ENCODE results near the gene WHAMM. TPM values are rescaled to one million over a fixed set of nuclear protein-coding genes. Genes with fewer than 3 reads are reported as not detected.

WHAMM gene
- total and polyA plus RNA-seq, 3 experiments from 2014 or later = 6.6 to 9.7 (median 9.3) TPM

GRCh38 chr15:82768414-82769054 is 40.9 kb upstream of the WHAMM start:
- Histone ChIP-seq H3K36me3 (ENCODE audit: insufficient read depth, low read length) (peaks cover 5% of the 10 kb centered on the region), H3K27me3 (ENCODE audit: insufficient read depth, low read length, poor library complexity, severe bottlenecking) (no peaks in the 10 kb centered on the region), H3K4me1 (ENCODE audit: insufficient read depth, low read length) (no peaks in the 10 kb centered on the region), H3K9me3 (ENCODE audit: low read length) (no peaks in the 10 kb centered on the region), H3K27ac (ENCODE audit: low read depth, low read length) (no peak overlapping the region), H3K4me3 (ENCODE audit: low read length) (no peak overlapping the region)
- peak overlapping the region in 1 of 8 donors; percentile 62 for H3K27ac Mint-ChIP-seq
- peaks cover 0 to 3% (median 0%) of the 10 kb centered on the region in 3 donors for H3K4me1 Mint-ChIP-seq
- CTCF ChIA-PET = no interaction called here
- no peaks in the 10 kb centered on the region for H3K9me3 Mint-ChIP-seq
- POLR2A ChIA-PET = no interaction called here
- no peak for DNase-seq
- H3K4me3 Mint-ChIP-seq = no peak overlapping the region
- H3K27me3 Mint-ChIP-seq = no peaks in the 10 kb centered on the region
- peaks cover 10 to 23% (median 20%) of the 10 kb centered on the region in 3 donors for H3K36me3 Mint-ChIP-seq

GRCh38 chr15:82771789-82772607 is 37.4 kb upstream of the WHAMM start:
- Histone ChIP-seq H3K4me3 (ENCODE audit: low read length) (no peak overlapping the region), H3K4me1 (ENCODE audit: insufficient read depth, low read length) (no peaks in the 10 kb centered on the region), H3K36me3 (ENCODE audit: insufficient read depth, low read length) (no peaks in the 10 kb centered on the region), H3K9me3 (ENCODE audit: low read length) (no peaks in the 10 kb centered on the region), H3K27ac (ENCODE audit: low read depth, low read length) (no peak overlapping the region), H3K27me3 (ENCODE audit: insufficient read depth, low read length, poor library complexity, severe bottlenecking) (no peaks in the 10 kb centered on the region)
- Mint-ChIP-seq H3K4me1 (no peaks in the 10 kb centered on the region), H3K27ac (no peak overlapping the region), H3K9me3 (no peaks in the 10 kb centered on the region), H3K4me3 (no peak overlapping the region), H3K27me3 (no peaks in the 10 kb centered on the region), H3K36me3 (peaks cover 3 to 11% (median 10%) of the 10 kb centered on the region in 3 donors)
- CTCF ChIA-PET = no interaction called here
- DNase-seq = no peak
- POLR2A ChIA-PET = interaction anchor here (0.8 kb wide), 1 partner anchor 121 kb away, joined by 3 read pairs; no protein-coding TSS in a partner anchor

- H3K4me3 ChIP-seq (ENCODE audit: low read length) = no peak overlapping the region
- no peaks in the 10 kb centered on the region for H3K27me3 ChIP-seq (ENCODE audit: insufficient read depth, low read length, poor library complexity, severe bottlenecking)
- H3K9me3 Mint-ChIP-seq = no peaks in the 10 kb centered on the region
- CTCF ChIA-PET = interaction anchor here (1.2 kb wide), 1 partner anchor 10 kb away, joined by 3 read pairs; no protein-coding TSS in a partner anchor
- H3K27ac ChIP-seq (ENCODE audit: low read depth, low read length) = no peak overlapping the region
- H3K27ac Mint-ChIP-seq = peak overlapping the region in 1 of 8 donors; percentile 30
- POLR2A ChIA-PET = interaction anchor here (0.6 kb wide), 1 partner anchor 1800 kb away, joined by 5 read pairs; no protein-coding TSS in a partner anchor
- DNase-seq = no peak
- no peaks in the 10 kb centered on the region for H3K9me3 ChIP-seq (ENCODE audit: low read length)
- H3K4me1 Mint-ChIP-seq = no peaks in the 10 kb centered on the region
- no peaks in the 10 kb centered on the region for H3K36me3 ChIP-seq (ENCODE audit: insufficient read depth, low read length)
- H3K4me3 Mint-ChIP-seq = no peak overlapping the region
- peaks cover 0 to 4% of the 10 kb centered on the region in 2 donors for H3K27me3 Mint-ChIP-seq
- no peaks in the 10 kb centered on the region for H3K4me1 ChIP-seq (ENCODE audit: insufficient read depth, low read length)
- peaks cover 0 to 9% (median 2%) of the 10 kb centered on the region in 3 donors for H3K36me3 Mint-ChIP-seq
These were observed 34.9 kb upstream of the WHAMM start for GRCh38 chr15:82774496-82774895.

GRCh38 chr15:82778755-82779154 is 30.7 kb upstream of the WHAMM start:
- no peak overlapping the region for H3K27ac Mint-ChIP-seq
- Histone ChIP-seq H3K4me3 (ENCODE audit: low read length) (no peak overlapping the region), H3K27me3 (ENCODE audit: insufficient read depth, low read length, poor library complexity, severe bottlenecking) (no peaks in the 10 kb centered on the region), H3K27ac (ENCODE audit: low read depth, low read length) (no peak overlapping the region), H3K36me3 (ENCODE audit: insufficient read depth, low read length) (no peaks in the 10 kb centered on the region), H3K9me3 (ENCODE audit: low read length) (no peaks in the 10 kb centered on the region), H3K4me1 (ENCODE audit: insufficient read depth, low read length) (no peaks in the 10 kb centered on the region)
- ChIA-PET POLR2A (no interaction called here), CTCF (no interaction called here)
- peaks cover 0 to 9% (median 3%) of the 10 kb centered on the region in 3 donors for H3K36me3 Mint-ChIP-seq
- no peak for DNase-seq
- no peaks in the 10 kb centered on the region for H3K4me1 Mint-ChIP-seq
- H3K27me3 Mint-ChIP-seq = peaks cover 4 to 5% of the 10 kb centered on the region in 2 donors
- H3K9me3 Mint-ChIP-seq = no peaks in the 10 kb centered on the region
- H3K4me3 Mint-ChIP-seq = no peak overlapping the region

GRCh38 chr15:82781349-82781748 is 28.1 kb upstream of the WHAMM start:
- ChIA-PET POLR2A (no interaction called here), CTCF (no interaction called here)
- Histone ChIP-seq H3K9me3 (ENCODE audit: low read length) (no peaks in the 10 kb centered on the region), H3K27ac (ENCODE audit: low read depth, low read length) (no peak overlapping the region), H3K4me1 (ENCODE audit: insufficient read depth, low read length) (no peaks in the 10 kb centered on the region), H3K36me3 (ENCODE audit: insufficient read depth, low read length) (no peaks in the 10 kb centered on the region), H3K27me3 (ENCODE audit: insufficient read depth, low read length, poor library complexity, severe bottlenecking) (no peaks in the 10 kb centered on the region), H3K4me3 (ENCODE audit: low read length) (no peak overlapping the region)
- peaks cover 0 to 7% (median 3%) of the 10 kb centered on the region in 3 donors for H3K36me3 Mint-ChIP-seq
- peaks cover 4 to 8% of the 10 kb centered on the region in 2 donors for H3K27me3 Mint-ChIP-seq
- H3K27ac Mint-ChIP-seq = no peak overlapping the region
- no peak overlapping the region for H3K4me3 Mint-ChIP-seq
- H3K9me3 Mint-ChIP-seq = no peaks in the 10 kb centered on the region
- no peaks in the 10 kb centered on the region for H3K4me1 Mint-ChIP-seq
- DNase-seq = no peak

- Histone ChIP-seq H3K27ac (ENCODE audit: low read depth, low read length) (no peak overlapping the region), H3K27me3 (ENCODE audit: insufficient read depth, low read length, poor library complexity, severe bottlenecking) (no peaks in the 10 kb centered on the region), H3K36me3 (ENCODE audit: insufficient read depth, low read length) (no peaks in the 10 kb centered on the region), H3K4me3 (ENCODE audit: low read length) (no peak overlapping the region), H3K4me1 (ENCODE audit: insufficient read depth, low read length) (no peaks in the 10 kb centered on the region), H3K9me3 (ENCODE audit: low read length) (no peaks in the 10 kb centered on the region)
- Mint-ChIP-seq H3K4me1 (no peaks in the 10 kb centered on the region), H3K4me3 (no peak overlapping the region), H3K9me3 (peaks cover 0 to 5% (median 2%) of the 10 kb centered on the region in 5 donors), H3K36me3 (no peaks in the 10 kb centered on the region), H3K27me3 (peaks cover 9 to 10% of the 10 kb centered on the region in 2 donors), H3K27ac (no peak overlapping the region)
- POLR2A ChIA-PET = no interaction called here
- no peak for DNase-seq
- CTCF ChIA-PET = no interaction called here
These were observed 20.9 kb upstream of the WHAMM start for GRCh38 chr15:82788496-82788895.

- ChIA-PET CTCF (no interaction called here), POLR2A (no interaction called here)
- Mint-ChIP-seq H3K4me3 (no peak overlapping the region), H3K4me1 (no peaks in the 10 kb centered on the region), H3K36me3 (peaks cover 0 to 8% (median 1%) of the 10 kb centered on the region in 3 donors), H3K27me3 (peaks cover 10 to 12% of the 10 kb centered on the region in 2 donors), H3K27ac (no peak overlapping the region), H3K9me3 (peaks cover 4 to 13% (median 8%) of the 10 kb centered on the region in 5 donors)
- DNase-seq = no peak
- H3K27me3 ChIP-seq (ENCODE audit: insufficient read depth, low read length, poor library complexity, severe bottlenecking) = no peaks in the 10 kb centered on the region
- no peaks in the 10 kb centered on the region for H3K9me3 ChIP-seq (ENCODE audit: low read length)
- no peak overlapping the region for H3K4me3 ChIP-seq (ENCODE audit: low read length)
- no peaks in the 10 kb centered on the region for H3K4me1 ChIP-seq (ENCODE audit: insufficient read depth, low read length)
- no peaks in the 10 kb centered on the region for H3K36me3 ChIP-seq (ENCODE audit: insufficient read depth, low read length)
- H3K27ac ChIP-seq (ENCODE audit: low read depth, low read length) = no peak overlapping the region
These were observed 19.9 kb upstream of the WHAMM start for GRCh38 chr15:82789491-82789890.

GRCh38 chr15:82790321-82790720 is 19.1 kb upstream of the WHAMM start:
- Mint-ChIP-seq H3K27me3 (peaks cover 10 to 18% of the 10 kb centered on the region in 2 donors), H3K9me3 (peaks cover 4 to 13% (median 9%) of the 10 kb centered on the region in 5 donors), H3K36me3 (peaks cover 0 to 13% (median 1%) of the 10 kb centered on the region in 3 donors), H3K27ac (no peak overlapping the region), H3K4me1 (no peaks in the 10 kb centered on the region), H3K4me3 (no peak overlapping the region)
- no peaks in the 10 kb centered on the region for H3K4me1 ChIP-seq (ENCODE audit: insufficient read depth, low read length)
- no peak overlapping the region for H3K4me3 ChIP-seq (ENCODE audit: low read length)
- CTCF ChIA-PET = no interaction called here
- POLR2A ChIA-PET = no interaction called here
- DNase-seq = no peak
- H3K27ac ChIP-seq (ENCODE audit: low read depth, low read length) = no peak overlapping the region
- no peaks in the 10 kb centered on the region for H3K36me3 ChIP-seq (ENCODE audit: insufficient read depth, low read length)
- no peaks in the 10 kb centered on the region for H3K9me3 ChIP-seq (ENCODE audit: low read length)
- no peaks in the 10 kb centered on the region for H3K27me3 ChIP-seq (ENCODE audit: insufficient read depth, low read length, poor library complexity, severe bottlenecking)

Data from CD8-positive, alpha-beta memory T cell (primary cell).